Esophagus muscularis mucosa (tissue), 4 donors: Measurements from ENCODE around the gene SLC25A41. TPM values are rescaled to one million over a fixed set of nuclear protein-coding genes. Genes with fewer than 3 reads are reported as not detected.

Experiments
- DNase-seq: peaks from one replicate; pipeline ENCODE4 v3.0.0-alpha.2; 2017; ENCODE audit errors: extremely low spot score
- H3K27ac ChIP-seq, 4 donors: fragments of 200-600 bp; sonication (generic); replicated peaks in 1 of 4; 1 replicate in 3 of 4; 2 replicates in 1 of 4; pipeline ENCODE4 v1.5.1; 2016 to 2019; ENCODE audit warnings: mild to moderate bottlenecking in 1 of 4
- H3K27me3 ChIP-seq, 4 donors: fragments of 200-600 bp; sonication (generic); one replicate each; pipeline versions ENCODE4 v1.5.1 to v1.6.0; 2016 to 2019
- H3K36me3 ChIP-seq, 4 donors: fragments of 200-600 bp; sonication (generic); one replicate each; pipeline ENCODE4 v1.5.1; 2016 to 2019
- H3K4me1 ChIP-seq, 4 donors: fragments of 200-600 bp; sonication (generic); one replicate each; pipeline ENCODE4 v1.5.1; 2016 to 2019
- H3K4me3 ChIP-seq, 4 donors: fragments of 200-600 bp; sonication (generic); 1 replicate in 2 of 4; 2 replicates in 2 of 4; pipeline ENCODE4 v1.5.1; 2016 to 2019; ENCODE audit warnings: mild to moderate bottlenecking in 4 of 4, moderate library complexity in 1 of 4
- H3K9me3 ChIP-seq, 4 donors: fragments of 200-600 bp; sonication (generic); 1 replicate in 3 of 4; 2 replicates in 1 of 4; pipeline ENCODE4 v1.5.1; 2016 to 2019
- EP300 ChIP-seq: sonication (generic); formaldehyde crosslinking; IDR thresholded peaks from one replicate; pipeline ENCODE4 v1.6.1; 2017; ENCODE audit warnings: antibody characterized with exemption
- POLR2A ChIP-seq: fragments of 450-650 bp; IDR thresholded peaks from one replicate; pipeline ENCODE4 v1.6.1; 2017; ENCODE audit warnings: antibody characterized with exemption, moderate library complexity, mild to moderate bottlenecking, low read depth
- POLR2AphosphoS5 ChIP-seq, 2 donors: sonication (generic); formaldehyde crosslinking; IDR thresholded peaks; one replicate each; pipeline ENCODE4 v1.6.1; 2017; ENCODE audit warnings: antibody characterized with exemption in 2 of 2
- WGBS: methylation state at CpG from one replicate; pipeline ENCODE4 v1.1.5; 2018; 5-methylcytosine and 5-hydroxymethylcytosine counted together
- intact Hi-C: fragments of 100-400 bp; cut with DNase I; formaldehyde crosslinking; loops from one replicate; pipeline ENCODE4 v1.15.1; 2023
- total RNA-seq, 4 donors: library from RNA; depleted of rRNA; stranded (reverse); fragments of >200 nt; gene quantifications; one replicate each; pipeline versions ENCODE4 v1.1.0 to v1.2.1, GENCODE V29; 2016
- TF ChIP-seq, protein P1 (sequence below), 3 experiments: fragments of 200-600 bp in 2 of 3; fragments of 450-650 bp in 1 of 3; sonication (generic) in 2 of 3; IDR thresholded peaks; one replicate each; pipeline ENCODE4 v1.5.1; 2017 to 2019; ENCODE audit warnings: antibody characterized with exemption in 3 of 3, mild to moderate bottlenecking in 2 of 3, moderate library complexity in 1 of 3

SLC25A41 gene
- total RNA-seq, 4 donors from 2014 or later: 0.32 to 2.4 (median 0.66) TPM; not detected in 1

DNA sequence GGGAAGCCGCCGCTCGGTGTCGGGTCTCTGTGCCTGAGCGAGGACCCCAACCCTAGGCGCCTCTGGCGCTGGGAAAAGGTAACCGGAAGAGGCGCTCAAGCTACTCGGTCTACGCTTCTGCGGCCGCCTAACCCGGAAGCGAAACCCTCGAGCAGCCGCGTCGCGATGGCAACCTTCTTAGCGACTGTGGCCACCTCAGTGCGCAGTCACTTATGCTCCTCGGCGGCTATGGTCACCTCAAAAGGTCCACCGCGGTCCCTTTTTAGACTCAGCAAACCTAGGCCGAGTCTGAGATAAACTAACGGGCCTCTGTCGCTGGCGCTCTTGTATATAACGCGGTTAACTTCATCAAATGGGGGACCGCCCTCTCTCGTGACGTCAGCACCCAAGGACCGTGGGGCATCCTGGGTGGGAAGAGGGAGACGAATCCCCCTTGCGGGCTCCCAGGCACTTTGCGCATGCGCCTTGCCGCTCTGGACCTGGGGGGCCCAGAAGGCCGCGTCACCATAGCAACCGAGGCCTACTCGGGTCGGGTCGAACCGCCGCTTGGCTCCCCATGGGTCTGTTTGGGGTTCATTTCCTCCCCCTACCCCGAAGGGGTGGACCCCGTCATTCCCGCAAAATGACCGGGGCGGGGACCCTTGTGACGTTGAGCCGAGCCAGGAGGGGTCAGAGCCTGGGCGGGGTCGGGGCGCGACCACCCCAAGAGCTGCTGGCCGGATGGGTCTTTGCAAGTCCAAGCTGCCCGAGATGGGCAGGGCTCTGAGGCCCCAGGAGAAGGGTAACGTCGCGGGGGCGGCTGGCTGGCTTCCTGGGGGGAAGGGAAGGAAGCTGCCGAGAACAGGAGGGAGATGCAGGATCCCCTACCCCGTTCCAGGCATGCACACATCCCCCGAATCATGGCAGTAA is 40.2 kb downstream of the SLC25A41 start, which contains the start of gene GTF2F1:
Gene GTF2F1 (minus strand): TSS at position 91 of the 909 bp plus-strand sequence. CDS start 169 bp downstream, outside the sequence.
- H3K27ac ChIP-seq: peak within 1 kb of the TSS; percentile 92 to 95 (median 94)
- H3K4me1 ChIP-seq: peaks cover 9 to 35% (median 26%) of the 10 kb centered on the region in 4 donors
- peak; percentile 60 to 62 for TF ChIP-seq POLR2AphosphoS5 (IDR thresholded peaks at IDR 0.05)
- TF ChIP-seq, protein P1, sequence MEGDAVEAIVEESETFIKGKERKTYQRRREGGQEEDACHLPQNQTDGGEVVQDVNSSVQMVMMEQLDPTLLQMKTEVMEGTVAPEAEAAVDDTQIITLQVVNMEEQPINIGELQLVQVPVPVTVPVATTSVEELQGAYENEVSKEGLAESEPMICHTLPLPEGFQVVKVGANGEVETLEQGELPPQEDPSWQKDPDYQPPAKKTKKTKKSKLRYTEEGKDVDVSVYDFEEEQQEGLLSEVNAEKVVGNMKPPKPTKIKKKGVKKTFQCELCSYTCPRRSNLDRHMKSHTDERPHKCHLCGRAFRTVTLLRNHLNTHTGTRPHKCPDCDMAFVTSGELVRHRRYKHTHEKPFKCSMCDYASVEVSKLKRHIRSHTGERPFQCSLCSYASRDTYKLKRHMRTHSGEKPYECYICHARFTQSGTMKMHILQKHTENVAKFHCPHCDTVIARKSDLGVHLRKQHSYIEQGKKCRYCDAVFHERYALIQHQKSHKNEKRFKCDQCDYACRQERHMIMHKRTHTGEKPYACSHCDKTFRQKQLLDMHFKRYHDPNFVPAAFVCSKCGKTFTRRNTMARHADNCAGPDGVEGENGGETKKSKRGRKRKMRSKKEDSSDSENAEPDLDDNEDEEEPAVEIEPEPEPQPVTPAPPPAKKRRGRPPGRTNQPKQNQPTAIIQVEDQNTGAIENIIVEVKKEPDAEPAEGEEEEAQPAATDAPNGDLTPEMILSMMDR (IDR thresholded peaks at IDR 0.05): peak in 2 of 3 experiments; percentile 14 to 26
- no peak for TF ChIP-seq POLR2A
- no peaks in the 10 kb centered on the region for H3K27me3 ChIP-seq
- peak within 1 kb of the TSS; percentile 76 to 93 (median 76) for H3K4me3 ChIP-seq
- WGBS: 0% methylated on average over 9 of the region's 69 CpGs
- DNase-seq: peak; percentile 98
- intact Hi-C loops: no loop called here
- no peaks in the 10 kb centered on the region for H3K9me3 ChIP-seq
- peaks cover 17 to 34% (median 24%) of the 10 kb centered on the region in 4 donors for H3K36me3 ChIP-seq

DNA sequence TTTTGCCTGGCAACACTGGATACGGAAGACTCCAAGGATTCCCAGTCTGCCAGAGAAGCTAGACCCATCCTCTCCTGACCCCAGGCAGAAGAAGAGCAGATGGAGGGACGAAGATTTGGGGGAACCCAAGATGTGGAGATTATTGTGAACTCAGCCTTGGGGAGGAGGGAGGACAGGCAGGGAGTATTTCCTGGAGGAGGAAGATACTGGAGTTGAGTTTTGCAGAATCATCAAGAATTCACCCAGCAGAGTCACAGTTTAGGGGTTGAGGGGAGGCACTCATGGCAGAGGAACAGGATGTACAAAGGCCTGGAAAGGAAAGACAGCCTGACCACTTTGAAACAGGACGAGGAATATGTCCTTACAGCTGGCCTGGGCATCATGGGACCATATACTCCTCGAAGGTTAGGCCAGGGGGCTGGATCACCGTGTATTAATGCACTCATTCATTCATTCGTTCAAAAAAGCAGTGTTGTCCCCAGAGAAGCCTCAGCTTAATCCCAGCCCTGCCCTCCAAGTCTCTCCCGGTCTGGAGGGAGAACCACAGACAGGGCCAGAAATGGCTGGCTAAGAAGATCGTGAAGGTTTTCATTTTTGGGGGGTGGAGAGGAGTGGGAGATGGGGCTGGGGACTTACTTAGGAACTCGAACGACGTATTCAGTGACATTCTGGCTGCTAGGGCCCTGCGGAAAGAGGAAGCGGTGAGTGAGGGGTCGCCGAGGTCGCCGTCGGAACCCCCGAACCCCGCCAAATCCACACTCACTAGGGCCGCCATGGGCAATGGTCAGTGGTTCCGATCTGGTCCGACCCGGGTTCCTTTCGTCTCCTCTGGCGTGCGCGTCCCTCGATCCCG is 41.1 kb downstream of the SLC25A41 start:
- TF ChIP-seq EP300 (no peak), POLR2AphosphoS5 (IDR thresholded peaks at IDR 0.05) (no peak), POLR2A (no peak)
- TF ChIP-seq, protein P1 (IDR thresholded peaks at IDR 0.05): no peak
- Histone ChIP-seq H3K36me3 (peaks cover 19 to 43% (median 33%) of the 10 kb centered on the region in 4 donors), H3K27me3 (no peaks in the 10 kb centered on the region), H3K9me3 (no peaks in the 10 kb centered on the region), H3K4me1 (peaks cover 9 to 35% (median 26%) of the 10 kb centered on the region in 4 donors), H3K4me3 (peak overlapping the region; percentile 76 to 93 (median 76)), H3K27ac (peak overlapping the region; percentile 92 to 95 (median 94))
- no peak for DNase-seq
- 8% methylated on average over 28 of the region's 30 CpGs for WGBS
- intact Hi-C loops: no loop called here

DNA sequence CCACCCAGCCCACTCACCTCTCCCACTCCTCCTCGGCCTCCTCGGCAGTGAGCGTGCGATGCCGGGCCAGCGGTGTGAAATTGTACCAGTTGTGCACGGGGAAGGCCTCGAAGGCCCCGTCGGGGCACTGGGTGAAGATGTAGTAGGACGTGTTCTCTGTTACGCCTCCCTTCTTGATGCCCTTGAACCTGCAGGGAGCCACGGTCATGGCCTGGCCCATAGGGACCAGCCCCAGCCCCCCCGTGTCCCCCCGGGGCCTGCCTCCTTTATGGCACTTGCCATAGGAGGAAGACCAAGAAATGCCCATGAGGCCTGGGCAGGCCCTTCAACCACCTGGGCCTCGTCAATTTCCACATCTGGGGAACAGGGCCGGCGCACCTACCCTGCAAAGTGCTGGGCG is 46.2 kb downstream of the SLC25A41 start:
- WGBS: 84% methylated on average over 14 of the region's 19 CpGs
- DNase-seq: no peak
- H3K36me3 ChIP-seq: peaks cover 57 to 94% (median 83%) of the 10 kb centered on the region in 4 donors
- H3K9me3 ChIP-seq: no peaks in the 10 kb centered on the region
- H3K4me3 ChIP-seq: no peak overlapping the region
- H3K27me3 ChIP-seq: no peaks in the 10 kb centered on the region
- peaks cover 6 to 26% (median 16%) of the 10 kb centered on the region in 4 donors for H3K4me1 ChIP-seq
- intact Hi-C loops: no loop called here
- no peak for TF ChIP-seq POLR2AphosphoS5 (IDR thresholded peaks at IDR 0.05)
- TF ChIP-seq, protein P1 (IDR thresholded peaks at IDR 0.05): no peak
- TF ChIP-seq POLR2A: no peak
- TF ChIP-seq EP300: no peak
- no peak overlapping the region for H3K27ac ChIP-seq

DNA sequence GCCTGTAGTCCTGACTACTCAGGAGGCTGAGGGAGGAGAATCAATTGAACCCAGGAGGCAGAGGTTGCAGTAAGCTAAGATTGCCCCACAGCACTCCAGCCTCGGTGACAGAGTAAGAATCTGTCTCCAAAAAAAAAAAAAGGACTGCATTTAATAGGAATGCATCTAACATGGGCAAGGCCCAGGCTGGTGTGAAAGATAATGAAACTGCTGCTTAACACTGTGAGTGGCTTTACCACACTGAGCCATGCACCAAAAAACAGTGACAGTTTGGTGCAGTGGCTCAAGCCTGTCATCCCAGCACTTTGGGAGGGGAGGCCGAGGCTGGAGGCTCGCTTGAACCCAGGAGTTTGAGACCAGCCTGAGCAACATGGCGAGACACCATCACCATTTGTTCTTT is 49.2 kb downstream of the SLC25A41 start:
- Histone ChIP-seq H3K36me3 (peaks cover 79 to 100% (median 99%) of the 10 kb centered on the region in 4 donors), H3K4me3 (no peak overlapping the region), H3K27me3 (no peaks in the 10 kb centered on the region), H3K27ac (no peak overlapping the region), H3K9me3 (no peaks in the 10 kb centered on the region), H3K4me1 (no peaks in the 10 kb centered on the region)
- 93% methylated on average over 4 of the region's 4 CpGs for WGBS
- intact Hi-C loops: no loop called here
- no peak for DNase-seq
- TF ChIP-seq, protein P1 (IDR thresholded peaks at IDR 0.05): no peak
- TF ChIP-seq POLR2AphosphoS5 (IDR thresholded peaks at IDR 0.05) (no peak), POLR2A (no peak), EP300 (no peak)
